ENCODE results near the gene HBG2.

Gene HBG2

GRCh38 chr11:5241458-5241857 lies 13.1 kb downstream of the HBG2 start:
- Histone ChIP-seq H3K27me3 (no peaks in the 10 kb centered on the region), H3K27ac (no peak overlapping the region), H3K4me1 (ENCODE audit: control insufficient read depth in 1 of 2, insufficient read depth in 1 of 2, low read depth in 1 of 2, low read length in 1 of 2) (no peaks in the 10 kb centered on the region), H3K4me3 (ENCODE audit: low read depth in 1 of 2, low read length in 1 of 2) (no peak overlapping the region), H3K9me3 (no peaks in the 10 kb centered on the region), H3K36me3 (no peaks in the 10 kb centered on the region)
- TF ChIP-seq CTCF (IDR thresholded peaks at IDR 0.05) = no peak

- Histone ChIP-seq H3K27ac (no peak overlapping the region), H3K27me3 (no peaks in the 10 kb centered on the region), H3K4me1 (ENCODE audit: control insufficient read depth in 1 of 2, insufficient read depth in 1 of 2, low read depth in 1 of 2, low read length in 1 of 2) (no peaks in the 10 kb centered on the region), H3K9me3 (no peaks in the 10 kb centered on the region), H3K4me3 (ENCODE audit: low read depth in 1 of 2, low read length in 1 of 2) (no peak overlapping the region), H3K36me3 (no peaks in the 10 kb centered on the region)
- no peak for TF ChIP-seq CTCF (IDR thresholded peaks at IDR 0.05)
Observed at GRCh38 chr11:5240458-5240857, 14.1 kb downstream of the HBG2 start.

- H3K4me1 ChIP-seq (ENCODE audit: control insufficient read depth in 1 of 2, insufficient read depth in 1 of 2, low read depth in 1 of 2, low read length in 1 of 2) = no peaks in the 10 kb centered on the region
- H3K27me3 ChIP-seq = no peaks in the 10 kb centered on the region
- no peak overlapping the region for H3K27ac ChIP-seq
- no peak for TF ChIP-seq CTCF (IDR thresholded peaks at IDR 0.05)
- no peak overlapping the region for H3K4me3 ChIP-seq (ENCODE audit: low read depth in 1 of 2, low read length in 1 of 2)
- no peaks in the 10 kb centered on the region for H3K36me3 ChIP-seq
- no peaks in the 10 kb centered on the region for H3K9me3 ChIP-seq
Observed at GRCh38 chr11:5240056-5240455, 14.5 kb downstream of the HBG2 start.

- Histone ChIP-seq H3K4me3 (ENCODE audit: low read depth in 1 of 2, low read length in 1 of 2) (no peak overlapping the region), H3K27ac (no peak overlapping the region), H3K36me3 (no peaks in the 10 kb centered on the region), H3K4me1 (ENCODE audit: control insufficient read depth in 1 of 2, insufficient read depth in 1 of 2, low read depth in 1 of 2, low read length in 1 of 2) (no peaks in the 10 kb centered on the region), H3K9me3 (no peaks in the 10 kb centered on the region), H3K27me3 (no peaks in the 10 kb centered on the region)
- no peak for TF ChIP-seq CTCF (IDR thresholded peaks at IDR 0.05)
Observed at GRCh38 chr11:5239046-5239445, 15.5 kb downstream of the HBG2 start.

- Histone ChIP-seq H3K36me3 (no peaks in the 10 kb centered on the region), H3K4me1 (ENCODE audit: control insufficient read depth in 1 of 2, insufficient read depth in 1 of 2, low read depth in 1 of 2, low read length in 1 of 2) (no peaks in the 10 kb centered on the region), H3K9me3 (no peaks in the 10 kb centered on the region), H3K4me3 (ENCODE audit: low read depth in 1 of 2, low read length in 1 of 2) (no peak overlapping the region), H3K27ac (no peak overlapping the region), H3K27me3 (no peaks in the 10 kb centered on the region)
- no peak for TF ChIP-seq CTCF (IDR thresholded peaks at IDR 0.05)
Observed at GRCh38 chr11:5238486-5238885, 16.1 kb downstream of the HBG2 start.

- no peak overlapping the region for H3K27ac ChIP-seq
- no peak overlapping the region for H3K4me3 ChIP-seq (ENCODE audit: low read depth in 1 of 2, low read length in 1 of 2)
- H3K36me3 ChIP-seq = no peaks in the 10 kb centered on the region
- H3K4me1 ChIP-seq (ENCODE audit: control insufficient read depth in 1 of 2, insufficient read depth in 1 of 2, low read depth in 1 of 2, low read length in 1 of 2) = no peaks in the 10 kb centered on the region
- no peaks in the 10 kb centered on the region for H3K27me3 ChIP-seq
- no peak for TF ChIP-seq CTCF (IDR thresholded peaks at IDR 0.05)
- H3K9me3 ChIP-seq = no peaks in the 10 kb centered on the region
Observed at GRCh38 chr11:5237420-5237819, 17.2 kb downstream of the HBG2 start.

Data from neutrophil (primary cell).